Rectal smooth muscle tissue (tissue), 1 donor: ENCODE measurements around the gene ETS1.

ENCODE experiments used
- H3K27ac ChIP-seq: one replicate; pipeline ENCODE4 v1.7.0; 2013; ENCODE audit warnings: low read depth, low read length, inconsistent platforms
- H3K27me3 ChIP-seq: one replicate; pipeline ENCODE4 v1.7.0; 2013; ENCODE audit warnings: low read length; ENCODE audit not compliant: control insufficient read depth, insufficient read depth
- H3K36me3 ChIP-seq: one replicate; pipeline ENCODE4 v1.7.0; 2013; ENCODE audit warnings: low read length; ENCODE audit not compliant: control insufficient read depth, insufficient read depth
- H3K4me1 ChIP-seq: one replicate; pipeline ENCODE4 v1.7.0; 2013; ENCODE audit warnings: low read length; ENCODE audit not compliant: control insufficient read depth, insufficient read depth
- H3K4me3 ChIP-seq: one replicate; pipeline ENCODE4 v1.7.0; 2013; ENCODE audit warnings: low read length
- H3K9ac ChIP-seq: one replicate; pipeline ENCODE4 v1.7.0; 2013; ENCODE audit warnings: low read length

ETS1 gene

GRCh38 chr11:128569291-128569690 is 18.1 kb downstream of the ETS1 start:
- Histone ChIP-seq H3K9ac (no peak overlapping the region), H3K4me3 (no peak overlapping the region), H3K4me1 (no peaks in the 10 kb centered on the region), H3K27me3 (no peaks in the 10 kb centered on the region), H3K27ac (no peak overlapping the region), H3K36me3 (no peaks in the 10 kb centered on the region)

- Histone ChIP-seq H3K4me3 (no peak overlapping the region), H3K4me1 (no peaks in the 10 kb centered on the region), H3K27ac (no peak overlapping the region), H3K27me3 (no peaks in the 10 kb centered on the region), H3K36me3 (no peaks in the 10 kb centered on the region), H3K9ac (no peak overlapping the region)
Measured at GRCh38 chr11:128568166-128568778, 19.1 kb downstream of the ETS1 start.

GRCh38 chr11:128567130-128567529 is 20.2 kb downstream of the ETS1 start:
- no peak overlapping the region for H3K4me3 ChIP-seq
- H3K4me1 ChIP-seq, result no peaks in the 10 kb centered on the region
- H3K27me3 ChIP-seq, result no peaks in the 10 kb centered on the region
- no peak overlapping the region for H3K9ac ChIP-seq
- H3K36me3 ChIP-seq, result no peaks in the 10 kb centered on the region
- H3K27ac ChIP-seq, result no peak overlapping the region

DNA sequence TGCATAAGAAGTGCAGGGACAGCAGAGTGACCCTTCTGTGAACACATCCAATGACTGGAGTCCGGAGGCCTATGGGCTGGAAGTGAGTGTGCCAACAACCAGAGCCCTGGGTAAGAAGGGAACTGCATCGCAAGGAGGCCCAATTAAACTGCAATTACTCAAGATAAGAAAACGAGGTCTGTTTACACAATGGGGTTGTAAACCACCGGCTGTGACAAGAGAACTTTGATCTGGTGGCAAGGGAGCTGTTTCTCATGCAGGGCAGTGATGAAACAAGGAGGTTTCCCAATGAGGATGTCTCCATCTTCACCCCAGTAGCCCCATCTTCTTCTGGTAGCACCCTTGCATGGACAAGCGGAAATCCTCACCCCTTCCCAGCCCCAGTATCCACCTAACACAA is 21.5 kb downstream of the ETS1 start:
- Histone ChIP-seq H3K27ac (no peak overlapping the region), H3K4me3 (no peak overlapping the region), H3K9ac (no peak overlapping the region), H3K36me3 (no peaks in the 10 kb centered on the region), H3K27me3 (no peaks in the 10 kb centered on the region), H3K4me1 (no peaks in the 10 kb centered on the region)

DNA sequence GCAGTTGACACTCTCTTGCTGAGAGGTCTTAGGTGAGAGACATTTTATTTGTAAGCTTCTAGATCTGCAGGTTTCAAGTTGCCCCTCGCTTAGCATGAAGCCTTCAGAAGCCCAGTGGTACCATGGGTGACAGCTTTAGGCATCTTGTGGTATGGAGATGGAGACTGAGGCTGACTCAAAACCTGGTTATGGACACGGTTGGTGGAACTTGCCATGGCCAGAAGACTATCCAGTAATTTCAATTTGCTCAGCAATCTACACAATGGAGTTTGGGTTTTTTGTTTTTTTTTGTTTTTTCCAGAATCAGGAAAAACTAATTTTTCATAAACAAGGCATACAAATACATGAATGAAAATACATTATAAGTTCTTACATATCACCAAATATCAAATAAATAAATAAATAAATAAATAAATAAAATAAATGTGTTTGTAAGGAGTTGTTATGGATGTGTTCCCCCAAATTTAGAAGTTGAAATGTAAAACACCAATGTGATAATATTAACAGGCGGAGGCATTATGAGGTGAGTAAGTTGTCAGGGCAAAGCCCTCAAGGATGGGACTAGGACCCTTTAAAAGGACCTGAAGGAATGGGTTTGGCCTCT is 22.6 kb downstream of the ETS1 start:
- no peaks in the 10 kb centered on the region for H3K27me3 ChIP-seq
- no peaks in the 10 kb centered on the region for H3K4me1 ChIP-seq
- no peak overlapping the region for H3K27ac ChIP-seq
- H3K36me3 ChIP-seq, result no peaks in the 10 kb centered on the region
- H3K9ac ChIP-seq, result no peak overlapping the region
- H3K4me3 ChIP-seq, result no peak overlapping the region

DNA sequence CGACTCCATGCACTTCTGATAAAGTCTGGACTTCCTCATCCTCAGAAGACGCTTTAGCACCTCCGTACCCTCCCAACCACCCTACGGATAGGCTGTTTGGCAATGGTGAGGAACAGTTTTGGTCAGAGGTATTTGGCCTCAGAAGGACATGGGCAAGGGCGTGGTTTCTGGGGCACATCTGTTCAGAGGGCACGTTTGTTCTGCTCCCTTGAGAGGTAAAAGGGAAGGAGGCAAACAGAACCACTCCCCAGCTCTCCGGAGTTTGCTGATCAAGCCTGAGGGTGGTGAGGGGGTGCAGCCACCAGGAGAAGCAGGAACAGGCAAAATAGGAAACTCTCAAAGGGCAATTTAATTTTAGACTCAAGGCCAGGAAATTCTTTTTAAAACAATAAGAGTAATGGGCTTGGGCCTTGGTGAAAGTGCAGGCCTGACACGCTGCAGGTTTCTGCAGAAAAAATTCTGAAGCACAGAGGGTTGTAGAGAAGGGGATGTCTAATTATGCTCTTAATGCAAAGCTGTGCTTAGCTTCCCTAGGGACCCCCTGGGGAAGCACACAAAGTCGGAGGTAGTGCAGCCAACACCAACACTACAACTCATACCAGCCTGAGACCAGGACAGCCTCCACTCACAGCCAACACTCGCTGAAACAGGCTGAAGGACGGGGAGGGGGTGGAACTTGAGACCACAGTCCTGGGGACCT is 23.3 kb downstream of the ETS1 start:
- no peak overlapping the region for H3K27ac ChIP-seq

GRCh38 chr11:128563308-128563707 is 24.1 kb downstream of the ETS1 start:
- H3K27ac ChIP-seq, result no peak overlapping the region
- H3K9ac ChIP-seq, result no peak overlapping the region
- no peaks in the 10 kb centered on the region for H3K4me1 ChIP-seq
- H3K27me3 ChIP-seq, result no peaks in the 10 kb centered on the region
- H3K36me3 ChIP-seq, result no peaks in the 10 kb centered on the region
- no peak overlapping the region for H3K4me3 ChIP-seq

More for the DNA sequence above, 23.3 kb downstream of the ETS1 start:
- H3K9ac ChIP-seq, result no peak overlapping the region
- no peaks in the 10 kb centered on the region for H3K36me3 ChIP-seq
- no peak overlapping the region for H3K4me3 ChIP-seq
- H3K27me3 ChIP-seq, result no peaks in the 10 kb centered on the region
- H3K4me1 ChIP-seq, result no peaks in the 10 kb centered on the region

GRCh38 chr11:128559496-128560103 is 27.8 kb downstream of the ETS1 start:
- H3K36me3 ChIP-seq, result no peaks in the 10 kb centered on the region
- H3K27ac ChIP-seq, result no peak overlapping the region
- H3K27me3 ChIP-seq, result no peaks in the 10 kb centered on the region
- H3K4me1 ChIP-seq, result no peaks in the 10 kb centered on the region
- H3K4me3 ChIP-seq, result no peak overlapping the region
- no peak overlapping the region for H3K9ac ChIP-seq

DNA sequence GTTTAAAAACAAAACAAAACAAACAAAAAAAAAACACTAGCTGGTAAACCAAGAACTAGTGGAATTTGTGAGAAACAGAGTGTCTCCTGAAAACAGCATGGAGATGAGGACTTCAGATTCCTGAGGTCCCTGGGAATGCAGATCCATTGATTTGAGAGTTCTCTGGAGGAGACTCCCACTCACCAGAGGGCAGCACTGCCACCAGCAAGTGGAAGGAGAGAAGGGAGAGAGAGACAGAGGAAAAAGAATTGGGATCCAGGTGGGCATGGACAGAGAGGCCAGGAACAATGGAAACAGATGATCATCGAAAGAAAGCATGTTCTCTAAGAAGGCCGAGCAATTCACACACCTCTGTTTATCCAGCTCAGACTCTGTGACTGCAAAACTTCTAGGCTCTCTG is 31.8 kb downstream of the ETS1 start:
- no peak overlapping the region for H3K4me3 ChIP-seq
- H3K27ac ChIP-seq, result no peak overlapping the region
- H3K36me3 ChIP-seq, result no peaks in the 10 kb centered on the region
- no peaks in the 10 kb centered on the region for H3K27me3 ChIP-seq
- no peaks in the 10 kb centered on the region for H3K4me1 ChIP-seq
- H3K9ac ChIP-seq, result no peak overlapping the region

- Histone ChIP-seq H3K9ac (no peak overlapping the region), H3K27ac (peak overlapping the region; percentile 21), H3K4me3 (no peak overlapping the region), H3K27me3 (no peaks in the 10 kb centered on the region), H3K36me3 (no peaks in the 10 kb centered on the region), H3K4me1 (peaks cover 2% of the 10 kb centered on the region)
Measured at GRCh38 chr11:128553662-128554362, 33.5 kb downstream of the ETS1 start.

DNA sequence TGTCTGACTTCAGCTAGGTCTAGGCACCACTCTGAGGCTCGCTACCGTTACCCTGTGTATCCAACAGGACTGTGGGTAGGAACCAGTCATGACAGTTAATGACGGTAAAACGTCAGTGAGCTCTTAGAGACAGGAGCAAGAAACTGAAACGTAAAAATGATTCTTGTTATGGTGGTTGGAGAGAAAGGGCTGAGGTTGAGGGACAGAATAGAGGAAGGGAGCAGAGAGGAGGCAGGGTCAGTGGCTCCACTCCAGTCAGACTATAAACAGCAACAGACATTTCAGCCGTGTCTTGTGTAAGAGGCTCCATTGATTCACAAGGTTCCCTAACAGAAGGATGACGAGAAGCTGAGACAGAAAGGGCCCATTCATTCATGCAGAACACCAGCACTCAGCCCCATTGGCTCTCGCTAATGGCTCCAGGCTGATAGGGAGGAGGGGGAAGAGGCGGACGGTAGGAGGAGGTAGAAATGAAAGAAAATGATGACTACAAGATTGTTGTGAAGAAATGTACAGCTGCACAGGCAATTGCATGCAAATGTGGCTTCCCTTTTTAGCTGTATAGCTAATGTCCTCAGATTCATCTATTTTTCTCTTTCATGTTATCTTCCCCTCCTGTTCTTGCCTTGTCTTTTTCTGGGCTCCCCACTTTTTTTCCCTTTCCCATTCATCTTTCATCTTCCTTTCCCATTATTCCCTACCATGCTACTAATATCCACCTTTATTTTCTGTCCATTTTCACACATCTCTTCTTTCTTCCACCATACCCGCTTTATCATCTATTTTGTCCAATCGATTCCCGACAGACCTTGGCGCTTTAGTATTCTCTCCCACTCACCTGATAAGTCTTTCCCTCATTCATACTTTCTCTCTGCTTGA is 34.3 kb downstream of the ETS1 start:
- Histone ChIP-seq H3K27ac (peak overlapping the region; percentile 21), H3K9ac (no peak overlapping the region), H3K36me3 (no peaks in the 10 kb centered on the region), H3K27me3 (no peaks in the 10 kb centered on the region), H3K4me1 (peaks cover 2% of the 10 kb centered on the region), H3K4me3 (peak overlapping the region; percentile 6)
